A204.1 (cell line): ENCODE data around the gene BTF3.
"Not testable (repeated sequence)": the region's sequence is repeated elsewhere in the genome, so short reads cannot be mapped to it uniquely, and the experiment has no call there.

Source experiments
- FAIRE-seq: peaks from 2 replicates; lab custom pipeline; 2012; peaks lifted over from hg19 to GRCh38; lab: Jason Lieb, UNC

The BTF3 gene

DNA sequence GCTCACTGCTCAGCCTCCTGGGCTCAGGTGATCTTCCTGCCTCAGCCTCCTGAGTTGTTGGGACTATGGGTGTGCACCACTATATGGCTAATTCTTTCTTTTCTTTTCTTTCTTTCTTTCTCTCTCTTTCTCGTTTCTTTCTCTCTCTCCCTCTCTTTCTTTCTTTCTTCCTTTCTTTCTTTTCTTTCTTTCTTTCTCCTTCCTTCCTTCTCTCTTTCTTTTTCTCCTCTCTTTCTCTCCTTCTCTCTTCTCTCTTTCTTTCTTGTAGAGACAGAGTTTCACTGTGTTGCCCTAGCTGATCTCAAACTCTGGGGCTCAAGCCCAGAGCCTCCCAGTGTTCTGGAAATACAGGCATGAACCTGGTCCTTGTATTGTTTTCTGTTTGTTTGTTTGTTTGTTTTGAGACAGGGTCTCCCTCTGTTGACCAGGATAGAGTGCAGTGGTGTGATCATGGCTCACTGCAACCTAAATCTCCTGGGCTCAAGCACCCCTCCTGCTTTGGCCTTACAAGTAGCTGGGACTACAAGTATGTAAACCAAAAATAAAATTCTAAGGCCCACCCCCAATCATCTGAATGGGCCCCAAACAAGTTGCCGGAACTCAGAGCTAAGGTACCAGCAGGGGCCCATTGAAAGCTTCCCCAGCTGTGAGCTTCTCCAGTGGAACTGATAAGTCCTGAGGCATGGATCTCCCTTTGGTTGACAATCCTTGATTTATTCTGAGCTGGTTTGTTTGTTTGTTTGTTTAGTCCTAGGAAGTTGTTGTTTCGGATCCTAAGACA, 11.9 kb upstream of the BTF3 start:
- FAIRE-seq = no peak

GRCh38 chr5:73487257-73487656, 11.0 kb upstream of the BTF3 start:
- FAIRE-seq = not testable (repeated sequence)

DNA sequence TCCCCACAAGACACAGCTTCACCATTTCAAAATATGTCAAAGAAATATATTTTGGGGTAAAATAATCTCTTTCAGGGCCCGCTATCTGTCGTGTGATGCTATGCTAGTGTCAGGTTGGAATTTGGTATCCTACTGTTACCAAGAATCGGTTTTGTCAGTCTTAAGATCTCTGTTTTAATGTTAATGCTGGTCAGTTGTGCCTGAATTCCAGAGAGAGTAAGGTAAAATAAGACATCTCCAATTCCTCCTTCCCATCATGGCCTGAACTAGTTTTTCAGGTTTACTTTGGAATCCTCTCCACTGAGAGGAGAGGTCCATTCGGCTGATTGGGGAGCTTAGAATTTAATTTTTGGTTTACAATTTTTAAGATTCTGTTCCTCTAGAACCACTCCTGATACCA, 10.4 kb upstream of the BTF3 start:
- no peak for FAIRE-seq

DNA sequence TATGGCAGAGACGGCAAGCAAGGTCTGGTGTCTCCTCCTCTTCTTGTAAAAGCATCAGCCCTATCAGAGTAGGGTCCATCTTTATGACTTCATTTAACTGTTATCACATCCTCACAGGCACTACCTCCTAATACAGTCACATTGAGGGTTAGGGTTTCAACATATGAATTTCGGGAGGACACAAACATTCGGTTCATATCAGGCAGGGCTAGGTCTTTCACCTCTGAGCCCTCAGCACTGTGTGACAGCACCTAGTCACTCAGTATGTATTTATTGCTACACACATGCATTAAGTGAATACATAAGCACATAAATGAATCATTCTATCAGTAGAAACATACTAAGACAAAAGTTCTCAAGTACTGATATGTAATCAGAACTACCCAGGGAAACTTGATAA, 9.4 kb upstream of the BTF3 start:
- FAIRE-seq = no peak

- no peak for FAIRE-seq
These were observed 8.2 kb upstream of the BTF3 start for GRCh38 chr5:73490088-73490487.

GRCh38 chr5:73491155-73491554, 7.1 kb upstream of the BTF3 start:
- FAIRE-seq = no peak

DNA sequence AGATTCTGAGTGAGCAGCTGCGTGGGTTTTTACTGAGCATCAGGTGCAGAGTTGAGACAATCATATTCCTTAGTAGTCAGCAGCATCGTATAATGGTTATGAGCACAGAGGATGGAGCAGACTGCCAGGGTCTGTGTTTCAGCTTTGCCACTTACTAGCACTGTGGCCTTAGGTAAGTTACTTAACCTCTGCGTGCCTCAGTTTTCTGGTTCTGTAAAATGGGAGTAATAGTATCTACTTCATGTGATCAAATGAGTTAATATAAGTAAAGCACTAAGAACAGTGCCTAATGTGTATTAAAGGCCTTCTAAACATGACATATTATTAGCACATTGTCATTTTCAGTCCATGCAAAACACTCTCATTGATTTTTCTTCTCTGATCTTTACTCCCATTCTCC, 4.8 kb upstream of the BTF3 start:
- FAIRE-seq = no peak

DNA sequence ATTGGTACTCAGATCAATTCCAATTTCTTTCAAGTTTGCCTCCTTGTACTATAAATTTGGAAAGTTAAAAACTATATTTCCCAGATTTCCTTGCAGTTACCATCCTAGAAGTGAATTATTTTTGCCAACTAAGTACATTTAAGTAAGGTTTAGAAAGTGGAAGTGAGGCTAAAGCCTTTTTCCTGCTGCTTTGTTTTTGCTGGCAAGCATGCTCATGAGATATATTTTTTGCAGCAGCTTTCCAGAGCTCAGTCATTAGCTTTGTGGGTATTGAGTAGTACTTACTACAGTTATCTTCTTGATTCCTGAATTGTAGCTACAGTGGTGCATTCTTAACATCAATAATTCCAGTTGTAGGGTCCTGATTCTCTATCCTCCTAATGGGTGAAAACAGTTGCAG, 3.5 kb upstream of the BTF3 start:
- FAIRE-seq = no peak

DNA sequence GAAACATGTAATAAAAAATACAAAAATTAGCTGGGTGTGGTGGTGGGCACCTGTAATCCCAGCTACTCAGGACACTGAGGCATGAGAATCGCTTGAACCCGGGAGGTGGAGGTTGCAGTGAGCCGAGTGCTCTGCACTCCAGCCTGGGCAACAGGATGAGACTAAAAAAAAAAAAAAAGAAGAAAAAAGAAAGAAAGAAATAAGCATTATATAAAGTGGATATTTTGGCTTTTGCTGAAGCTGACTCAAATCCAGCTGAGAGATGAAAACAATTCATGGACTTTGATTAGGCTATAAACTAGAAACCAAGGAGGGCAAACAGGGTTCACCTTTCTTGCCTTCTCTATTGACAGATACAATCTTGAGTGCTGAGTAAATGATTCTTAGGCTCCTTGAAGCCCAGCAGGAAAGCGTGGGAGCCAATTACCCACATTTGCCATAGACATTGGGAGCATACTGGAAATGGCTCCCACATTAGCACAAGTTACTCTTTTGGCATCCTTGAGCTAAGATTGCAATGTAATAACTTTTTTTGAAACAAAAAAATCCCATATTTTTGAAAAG, 2.4 kb upstream of the BTF3 start:
- FAIRE-seq = no peak

GRCh38 chr5:73496984-73497457, 1.2 kb upstream of the BTF3 start:
- FAIRE-seq = peak; percentile 93

DNA sequence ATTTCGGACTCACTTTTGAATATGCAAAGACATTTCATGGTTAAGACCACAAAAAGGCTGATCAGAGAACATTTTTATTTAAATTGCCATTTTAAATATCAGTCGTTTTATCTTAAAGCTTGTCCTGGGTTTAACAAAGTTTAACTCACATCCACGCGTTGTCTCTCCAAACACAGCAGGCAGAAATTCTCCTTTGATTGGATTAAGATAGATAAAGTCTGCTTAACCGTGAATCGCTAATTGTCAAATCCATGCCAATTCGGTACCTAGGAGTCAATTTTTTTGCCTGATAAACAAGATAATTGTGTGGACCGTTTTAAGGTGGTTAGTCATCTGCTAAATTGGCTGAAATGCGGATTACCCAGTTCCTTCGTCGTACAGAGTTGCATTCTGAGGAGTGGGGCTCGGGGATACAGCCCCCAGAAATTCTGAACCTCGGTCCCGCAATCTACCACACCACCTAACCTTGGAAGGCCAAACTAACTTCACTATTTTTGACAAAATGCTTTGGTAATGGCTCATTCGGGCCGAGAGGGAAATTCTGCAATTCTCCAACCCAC, 665 bp upstream of the BTF3 start:
- FAIRE-seq = no peak

GRCh38 chr5:73499187-73499586, 945 bp downstream of the BTF3 start:
- no peak for FAIRE-seq

GRCh38 chr5:73499756-73500155, 1.5 kb downstream of the BTF3 start:
- FAIRE-seq = no peak

DNA sequence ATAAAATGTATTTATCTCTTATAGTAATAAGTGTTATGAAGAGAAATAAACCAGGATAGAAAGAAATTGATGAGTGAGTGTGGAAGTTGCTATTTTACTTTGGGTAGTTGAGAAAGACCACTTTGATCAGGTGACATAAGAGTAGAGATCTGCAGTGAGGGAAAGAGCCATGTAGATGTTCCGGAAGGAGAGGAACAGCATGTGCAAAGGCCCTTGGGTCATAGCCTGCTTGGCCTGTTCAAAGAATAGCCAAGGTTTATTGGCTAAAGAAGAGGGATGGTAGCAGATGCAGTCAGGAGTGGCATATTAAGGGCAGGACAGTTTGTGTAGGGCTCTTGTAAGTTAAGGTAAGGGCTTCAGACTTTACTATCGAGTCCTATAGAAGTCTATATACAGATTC, 3.2 kb downstream of the BTF3 start:
- FAIRE-seq = no peak

- no peak for FAIRE-seq
These were observed 8.3 kb downstream of the BTF3 start for GRCh38 chr5:73506459-73506955.

GRCh38 chr5:73507062-73507461, 8.8 kb downstream of the BTF3 start:
- no peak for FAIRE-seq

DNA sequence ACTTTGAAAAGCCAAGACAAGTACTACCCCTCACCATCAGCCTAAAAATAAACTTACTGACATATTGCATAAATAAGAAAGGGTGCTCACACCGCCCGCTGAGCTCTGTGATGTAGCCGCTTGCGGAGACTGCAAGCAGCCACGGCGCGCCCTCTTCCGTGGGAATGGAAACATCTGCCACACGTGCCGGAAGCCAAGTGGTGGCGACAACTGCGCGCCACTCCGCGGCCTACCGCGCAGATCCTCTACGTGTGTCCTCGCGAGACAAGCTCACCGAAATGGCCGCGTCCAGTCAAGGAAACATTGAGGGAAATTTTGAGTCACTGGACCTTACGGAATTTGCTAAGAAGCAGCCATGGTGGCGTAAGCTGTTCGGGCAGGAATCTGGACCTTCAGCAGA, 10.3 kb downstream of the BTF3 start:
- FAIRE-seq = not testable (repeated sequence)

- no peak for FAIRE-seq
These were observed 15.8 kb downstream of the BTF3 start for GRCh38 chr5:73513996-73514395.

GRCh38 chr5:73514418-73514817, 16.2 kb downstream of the BTF3 start:
- FAIRE-seq = no peak

GRCh38 chr5:73515232-73515631, 17.0 kb downstream of the BTF3 start:
- no peak for FAIRE-seq

- peak; percentile 54 for FAIRE-seq
These were observed 21.5 kb downstream of the BTF3 start for GRCh38 chr5:73519531-73520283.

DNA sequence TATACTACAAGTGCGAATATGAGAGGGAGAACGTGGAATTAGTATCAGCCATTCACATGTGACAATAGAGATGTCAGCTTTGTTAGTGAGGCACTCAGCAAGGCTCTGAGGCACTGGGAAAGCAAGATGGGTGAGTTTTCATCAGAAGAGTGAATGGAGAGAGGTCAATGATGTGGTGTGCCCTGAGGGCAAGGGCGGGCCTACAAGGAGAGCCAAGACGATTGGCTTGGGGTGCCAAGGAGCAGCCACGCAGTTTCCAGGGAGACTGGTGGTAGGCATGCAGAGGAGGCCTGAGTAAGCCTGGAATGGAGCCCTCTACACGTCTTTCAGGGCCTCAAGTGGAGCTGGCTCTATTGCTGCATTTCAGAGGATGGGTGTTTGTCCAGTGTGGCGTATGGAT, 24.7 kb downstream of the BTF3 start:
- FAIRE-seq = no peak

DNA sequence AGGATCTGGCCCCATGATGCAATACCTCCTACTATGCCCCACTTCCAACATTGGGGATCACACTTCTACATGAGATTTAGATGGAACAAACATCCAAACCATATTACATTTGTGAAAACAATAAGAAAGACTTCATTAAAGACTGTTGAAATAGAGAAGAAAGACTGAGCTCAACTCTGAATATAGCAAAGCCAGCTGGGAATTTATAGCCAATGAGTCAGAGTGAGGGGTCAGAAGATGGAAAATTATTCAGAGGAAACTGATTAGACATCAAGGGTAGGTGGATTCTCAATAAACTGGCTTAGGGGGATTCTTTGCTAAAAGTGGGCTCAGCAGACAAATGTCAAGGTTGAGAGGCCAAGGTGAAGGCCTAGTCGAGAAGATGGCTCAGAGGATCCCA, 25.6 kb downstream of the BTF3 start:
- FAIRE-seq = no peak
